Measurements from ENCODE around the gene TEX26.

DNA sequence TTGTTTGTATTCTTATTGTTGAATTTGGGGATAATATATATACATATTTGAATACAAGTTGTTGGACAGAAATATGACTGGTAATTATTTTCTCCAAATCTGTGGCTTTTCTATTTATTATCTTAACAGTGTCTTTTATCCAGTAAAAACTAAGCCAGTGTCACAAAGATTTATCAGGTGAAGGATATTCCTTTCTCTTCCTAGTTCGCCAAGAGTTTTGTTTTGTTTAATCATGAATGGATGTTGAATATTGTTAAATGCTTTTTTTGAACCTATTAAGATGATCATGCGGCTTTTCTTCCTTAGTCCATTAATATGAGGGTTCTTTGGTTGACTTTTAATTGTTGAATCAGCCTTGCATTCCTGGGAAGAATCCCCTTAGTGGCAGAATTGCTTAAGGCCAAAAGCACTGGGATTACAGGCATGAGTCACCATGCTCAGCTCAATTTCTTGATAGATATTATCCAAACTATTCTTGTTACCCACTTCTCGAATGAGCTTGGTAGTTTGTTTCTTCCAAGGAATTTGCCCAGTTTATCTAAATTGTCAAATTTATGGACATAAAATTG lies 53.3 kb downstream of the TEX26 start:
- TF ChIP-seq POLR2A (IDR thresholded peaks at IDR 0.05; ENCODE audit: low read depth, low read length): no peak
- TF ChIP-seq, protein P1, sequence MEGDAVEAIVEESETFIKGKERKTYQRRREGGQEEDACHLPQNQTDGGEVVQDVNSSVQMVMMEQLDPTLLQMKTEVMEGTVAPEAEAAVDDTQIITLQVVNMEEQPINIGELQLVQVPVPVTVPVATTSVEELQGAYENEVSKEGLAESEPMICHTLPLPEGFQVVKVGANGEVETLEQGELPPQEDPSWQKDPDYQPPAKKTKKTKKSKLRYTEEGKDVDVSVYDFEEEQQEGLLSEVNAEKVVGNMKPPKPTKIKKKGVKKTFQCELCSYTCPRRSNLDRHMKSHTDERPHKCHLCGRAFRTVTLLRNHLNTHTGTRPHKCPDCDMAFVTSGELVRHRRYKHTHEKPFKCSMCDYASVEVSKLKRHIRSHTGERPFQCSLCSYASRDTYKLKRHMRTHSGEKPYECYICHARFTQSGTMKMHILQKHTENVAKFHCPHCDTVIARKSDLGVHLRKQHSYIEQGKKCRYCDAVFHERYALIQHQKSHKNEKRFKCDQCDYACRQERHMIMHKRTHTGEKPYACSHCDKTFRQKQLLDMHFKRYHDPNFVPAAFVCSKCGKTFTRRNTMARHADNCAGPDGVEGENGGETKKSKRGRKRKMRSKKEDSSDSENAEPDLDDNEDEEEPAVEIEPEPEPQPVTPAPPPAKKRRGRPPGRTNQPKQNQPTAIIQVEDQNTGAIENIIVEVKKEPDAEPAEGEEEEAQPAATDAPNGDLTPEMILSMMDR (conservative IDR thresholded peaks at IDR 0.05; ENCODE audit: low read depth, low read length): no peak
- no peak for TF ChIP-seq MAZ (IDR thresholded peaks at IDR 0.05; ENCODE audit: borderline replicate concordance, low read depth, low read length)
- TF ChIP-seq MXI1 (IDR thresholded peaks at IDR 0.05; ENCODE audit: borderline replicate concordance, low read depth, low read length): no peak
- TF ChIP-seq, protein P2, sequence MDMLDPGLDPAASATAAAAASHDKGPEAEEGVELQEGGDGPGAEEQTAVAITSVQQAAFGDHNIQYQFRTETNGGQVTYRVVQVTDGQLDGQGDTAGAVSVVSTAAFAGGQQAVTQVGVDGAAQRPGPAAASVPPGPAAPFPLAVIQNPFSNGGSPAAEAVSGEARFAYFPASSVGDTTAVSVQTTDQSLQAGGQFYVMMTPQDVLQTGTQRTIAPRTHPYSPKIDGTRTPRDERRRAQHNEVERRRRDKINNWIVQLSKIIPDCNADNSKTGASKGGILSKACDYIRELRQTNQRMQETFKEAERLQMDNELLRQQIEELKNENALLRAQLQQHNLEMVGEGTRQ (IDR thresholded peaks at IDR 0.05; ENCODE audit: low read depth, low read length): no peak
- TF ChIP-seq RFX5 (IDR thresholded peaks at IDR 0.05; ENCODE audit: low read depth, low read length): no peak
- TF ChIP-seq RAD21 (IDR thresholded peaks at IDR 0.05; ENCODE audit: low read length): no peak
- no peak for TF ChIP-seq SMC3 (IDR thresholded peaks at IDR 0.05; ENCODE audit: low read depth, low read length)

Measured in IMR-90 (cell line).